Activated naive CD4-positive, alpha-beta T cell treated with anti-CD3 and anti-CD28 coated beads, Interleukin-2, amount 50 U/mL, for 72 hours (primary cell): ENCODE results near the gene PIK3C3. TPM values are rescaled to one million over a fixed set of nuclear protein-coding genes. Genes with fewer than 3 reads are reported as not detected.
"Not testable (repeated sequence)": the region's sequence is repeated elsewhere in the genome, so short reads cannot be mapped to it uniquely, and the experiment has no call there.

Experiments
- ATAC-seq, 2 donors: fragments of 150-1000 bp; cut with Tn5 transposase; 2 replicates each; pipeline ENCODE4 v1.10.0; 2021; ENCODE audit warnings: mild to moderate bottlenecking in 2 of 2, moderate library complexity in 2 of 2
- DNase-seq, 2 donors: peaks; one replicate each; pipeline ENCODE4 v3.0.0; 2021 to 2022; ENCODE audit warnings: low spot score in 2 of 2
- H3K27ac Mint-ChIP-seq, 2 donors: one replicate each; pipeline ENCODE4 v1.8.0; 2022; ENCODE audit warnings: mild to moderate bottlenecking in 2 of 2, mixed read lengths in 2 of 2
- H3K36me3 Mint-ChIP-seq, 2 donors: one replicate each; pipeline ENCODE4 v1.8.0; 2022; ENCODE audit warnings: mixed read lengths in 2 of 2
- H3K9me3 Mint-ChIP-seq, 2 donors: one replicate each; pipeline ENCODE4 v1.8.0; 2022; ENCODE audit warnings: mixed read lengths in 2 of 2
- total RNA-seq, 2 donors: library from RNA; stranded (reverse); gene quantifications; one replicate each; pipeline ENCODE4 v1.2.3, GENCODE V29; 2022

The PIK3C3 gene
- total RNA-seq, 2 donors from 2014 or later = 56.4 to 72.9 TPM

- peaks cover 23 to 38% of the 10 kb centered on the region in 2 donors for H3K36me3 Mint-ChIP-seq
- H3K27ac Mint-ChIP-seq = peak overlapping the region in 1 of 2 donors; percentile 89
- DNase-seq (no peak), ATAC-seq (no peak)
- H3K9me3 Mint-ChIP-seq = no peaks in the 10 kb centered on the region
Measured at GRCh38 chr18:42078711-42079110, 123.7 kb downstream of the PIK3C3 start.

GRCh38 chr18:42080340-42080739, 125.3 kb downstream of the PIK3C3 start:
- peaks cover 18 to 38% of the 10 kb centered on the region in 2 donors for H3K36me3 Mint-ChIP-seq
- no peak overlapping the region for H3K27ac Mint-ChIP-seq
- ATAC-seq (no peak), DNase-seq (no peak)
- no peaks in the 10 kb centered on the region for H3K9me3 Mint-ChIP-seq

- Mint-ChIP-seq H3K27ac (no peak overlapping the region), H3K9me3 (peaks cover 6 to 11% of the 10 kb centered on the region in 2 donors), H3K36me3 (peaks cover 24 to 28% of the 10 kb centered on the region in 2 donors)
- DNase-seq (no peak), ATAC-seq (peak in 1 of 2 donors; percentile 30)
Measured at GRCh38 chr18:42082415-42083234, 127.6 kb downstream of the PIK3C3 start.

GRCh38 chr18:42086288-42086687, 131.3 kb downstream of the PIK3C3 start:
- ATAC-seq = no peak

GRCh38 chr18:42087235-42087634, 132.2 kb downstream of the PIK3C3 start:
- no peak for DNase-seq
- peaks cover 18 to 20% of the 10 kb centered on the region in 2 donors for H3K36me3 Mint-ChIP-seq
- no peak for ATAC-seq
- peaks cover 6 to 11% of the 10 kb centered on the region in 2 donors for H3K9me3 Mint-ChIP-seq
- H3K27ac Mint-ChIP-seq = no peak overlapping the region

More at GRCh38 chr18:42086288-42086687, 131.3 kb downstream of the PIK3C3 start:
- H3K36me3 Mint-ChIP-seq = peaks cover 18 to 20% of the 10 kb centered on the region in 2 donors
- DNase-seq = no peak
- peaks cover 6 to 11% of the 10 kb centered on the region in 2 donors for H3K9me3 Mint-ChIP-seq
- no peak overlapping the region for H3K27ac Mint-ChIP-seq

- H3K9me3 Mint-ChIP-seq = peaks cover 6 to 11% of the 10 kb centered on the region in 2 donors
- DNase-seq (no peak), ATAC-seq (no peak)
- H3K36me3 Mint-ChIP-seq = peaks cover 11 to 17% of the 10 kb centered on the region in 2 donors
- H3K27ac Mint-ChIP-seq = no peak overlapping the region
Measured at GRCh38 chr18:42087876-42088275, 132.8 kb downstream of the PIK3C3 start.

- no peak for ATAC-seq
- peaks cover 0 to 4% of the 10 kb centered on the region in 2 donors for H3K36me3 Mint-ChIP-seq
- H3K27ac Mint-ChIP-seq = no peak overlapping the region
- H3K9me3 Mint-ChIP-seq = no peaks in the 10 kb centered on the region
- no peak for DNase-seq
Measured at GRCh38 chr18:42092848-42093247, 137.8 kb downstream of the PIK3C3 start.

- Mint-ChIP-seq H3K36me3 (no peaks in the 10 kb centered on the region), H3K9me3 (no peaks in the 10 kb centered on the region), H3K27ac (no peak overlapping the region)
- no peak for DNase-seq
- ATAC-seq = no peak
Measured at GRCh38 chr18:42094875-42095274, 139.8 kb downstream of the PIK3C3 start.

GRCh38 chr18:42095732-42096377, 140.8 kb downstream of the PIK3C3 start:
- DNase-seq = no peak
- no peak overlapping the region for H3K27ac Mint-ChIP-seq
- no peaks in the 10 kb centered on the region for H3K36me3 Mint-ChIP-seq
- no peak for ATAC-seq
- H3K9me3 Mint-ChIP-seq = no peaks in the 10 kb centered on the region

GRCh38 chr18:42100248-42100647, 145.2 kb downstream of the PIK3C3 start:
- no peak overlapping the region for H3K27ac Mint-ChIP-seq
- H3K36me3 Mint-ChIP-seq = no peaks in the 10 kb centered on the region
- ATAC-seq = no peak
- no peaks in the 10 kb centered on the region for H3K9me3 Mint-ChIP-seq
- DNase-seq = no peak

GRCh38 chr18:42100911-42101310, 145.9 kb downstream of the PIK3C3 start:
- DNase-seq (no peak), ATAC-seq (no peak)
- Mint-ChIP-seq H3K9me3 (no peaks in the 10 kb centered on the region), H3K36me3 (no peaks in the 10 kb centered on the region), H3K27ac (no peak overlapping the region)

- H3K9me3 Mint-ChIP-seq = no peaks in the 10 kb centered on the region
- no peak for DNase-seq
- H3K27ac Mint-ChIP-seq = no peak overlapping the region
- no peaks in the 10 kb centered on the region for H3K36me3 Mint-ChIP-seq
- ATAC-seq = no peak
Measured at GRCh38 chr18:42105394-42105793, 150.4 kb downstream of the PIK3C3 start.

GRCh38 chr18:42106784-42107183, 151.8 kb downstream of the PIK3C3 start:
- DNase-seq = no peak
- Mint-ChIP-seq H3K27ac (no peak overlapping the region), H3K9me3 (no peaks in the 10 kb centered on the region), H3K36me3 (no peaks in the 10 kb centered on the region)
- ATAC-seq = no peak

GRCh38 chr18:42107287-42107686, 152.3 kb downstream of the PIK3C3 start:
- no peak overlapping the region for H3K27ac Mint-ChIP-seq
- DNase-seq (no peak), ATAC-seq (no peak)
- no peaks in the 10 kb centered on the region for H3K36me3 Mint-ChIP-seq
- H3K9me3 Mint-ChIP-seq = no peaks in the 10 kb centered on the region

- no peak overlapping the region for H3K27ac Mint-ChIP-seq
- no peaks in the 10 kb centered on the region for H3K36me3 Mint-ChIP-seq
- no peak for ATAC-seq
- no peak for DNase-seq
- H3K9me3 Mint-ChIP-seq = no peaks in the 10 kb centered on the region
Measured at GRCh38 chr18:42107691-42108450, 152.8 kb downstream of the PIK3C3 start.

GRCh38 chr18:42112147-42112546, 157.1 kb downstream of the PIK3C3 start:
- not testable (repeated sequence) for H3K27ac Mint-ChIP-seq, H3K9me3 Mint-ChIP-seq, DNase-seq, ATAC-seq, H3K36me3 Mint-ChIP-seq
